HS-5 (cell line): ENCODE measurements around the gene GTF3C1.
A peak's percentile ranks its signal among the peaks of the same experiment; 100 is the strongest.

Source experiments
- DNase-seq: peaks from one replicate; pipeline ENCODE4 v3.0.0-alpha.2; 2012; ENCODE audit warnings: low read depth

Gene GTF3C1

GRCh38 chr16:27566417-27566816 lies 16.7 kb upstream of the GTF3C1 start:
- no peak for DNase-seq

GRCh38 chr16:27564224-27564623 lies 14.5 kb upstream of the GTF3C1 start:
- no peak for DNase-seq

DNA sequence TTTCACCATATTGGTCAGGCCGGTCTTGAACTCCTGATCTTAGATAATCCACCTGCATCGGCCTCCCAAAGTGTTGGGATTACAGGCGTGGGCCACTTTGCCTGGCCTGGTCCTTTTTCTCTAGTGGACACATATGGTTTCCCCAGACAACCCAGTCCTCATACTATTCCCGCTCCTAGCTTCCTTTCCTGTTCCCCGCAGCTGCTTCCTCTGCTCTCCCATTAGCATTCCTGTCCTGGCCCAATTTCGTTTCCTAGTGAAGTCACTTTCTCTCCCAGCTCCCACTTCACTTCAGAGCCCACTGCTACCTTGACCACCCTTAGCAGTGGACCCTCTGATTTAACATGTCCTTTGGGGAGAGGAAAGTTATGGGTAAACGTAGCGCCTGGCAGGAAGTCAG lies 11.5 kb upstream of the GTF3C1 start:
- no peak for DNase-seq

GRCh38 chr16:27558932-27559331 lies 9.2 kb upstream of the GTF3C1 start:
- no peak for DNase-seq

DNA sequence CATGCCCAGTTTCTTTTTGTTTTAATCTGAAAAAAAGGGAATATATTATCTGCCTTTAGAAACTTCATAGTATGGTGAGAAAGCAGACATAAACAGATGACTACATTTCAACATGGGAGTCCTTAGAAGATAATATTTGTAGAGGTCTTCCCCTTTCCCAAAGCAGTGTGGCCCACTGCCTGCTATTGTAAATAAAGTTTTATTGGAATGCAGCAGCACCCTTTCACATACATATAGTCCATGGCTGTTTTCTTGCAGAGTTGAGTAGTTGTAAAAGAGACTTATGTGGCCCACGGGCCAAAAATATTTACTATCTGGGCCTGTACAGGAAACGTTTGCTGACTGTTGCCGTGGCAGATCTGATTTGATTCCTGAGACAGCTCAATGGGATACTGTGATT lies 8.7 kb upstream of the GTF3C1 start:
- DNase-seq, result no peak

DNA sequence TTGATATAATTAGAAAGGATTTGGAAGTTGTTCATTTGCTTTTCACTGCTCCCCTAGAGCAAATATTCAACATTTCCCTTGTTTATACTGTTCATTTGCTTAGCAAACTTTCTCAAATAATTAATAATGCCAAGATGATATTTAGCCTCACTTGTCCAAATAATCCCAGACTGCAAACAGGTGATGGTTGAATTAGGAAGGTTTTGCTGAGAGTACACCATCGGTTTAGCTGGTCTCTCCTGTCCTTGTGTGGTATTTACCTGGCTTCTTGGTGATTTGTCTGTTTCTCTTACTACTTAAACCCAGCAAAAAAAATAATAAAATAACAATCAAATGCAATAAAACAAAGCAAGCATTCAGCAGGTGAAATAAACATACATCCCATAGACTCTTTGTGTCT lies 6.8 kb upstream of the GTF3C1 start:
- DNase-seq, result no peak

- no peak for DNase-seq
Observed at GRCh38 chr16:27551036-27551435, 1.3 kb upstream of the GTF3C1 start.

- DNase-seq, result no peak
Observed at GRCh38 chr16:27550582-27550920, 838 bp upstream of the GTF3C1 start.

GRCh38 chr16:27549464-27549745 lies 308 bp downstream of the GTF3C1 start:
- DNase-seq, result no peak

- DNase-seq, result no peak
Observed at GRCh38 chr16:27547851-27548250, 1.9 kb downstream of the GTF3C1 start.

DNA sequence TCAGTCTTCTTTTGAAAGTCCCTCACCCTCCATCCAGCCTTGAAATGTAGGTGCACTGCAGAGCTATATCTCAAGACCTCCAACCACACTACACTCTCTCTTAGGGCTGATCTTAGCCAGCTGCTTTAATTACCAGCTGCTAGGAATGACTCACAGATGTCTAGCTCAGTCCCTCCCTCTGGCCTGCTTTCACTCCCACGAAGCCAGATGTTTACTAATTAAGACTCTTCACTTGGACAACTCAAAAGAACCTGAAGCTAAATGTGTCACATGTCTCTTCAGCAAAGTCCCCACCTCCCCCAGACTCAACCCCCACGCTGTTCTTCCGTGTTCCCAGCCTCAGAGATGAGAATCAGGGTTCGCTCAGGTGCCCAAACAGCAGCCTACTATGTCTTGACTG lies 2.6 kb downstream of the GTF3C1 start:
- peak; percentile 49 for DNase-seq

DNA sequence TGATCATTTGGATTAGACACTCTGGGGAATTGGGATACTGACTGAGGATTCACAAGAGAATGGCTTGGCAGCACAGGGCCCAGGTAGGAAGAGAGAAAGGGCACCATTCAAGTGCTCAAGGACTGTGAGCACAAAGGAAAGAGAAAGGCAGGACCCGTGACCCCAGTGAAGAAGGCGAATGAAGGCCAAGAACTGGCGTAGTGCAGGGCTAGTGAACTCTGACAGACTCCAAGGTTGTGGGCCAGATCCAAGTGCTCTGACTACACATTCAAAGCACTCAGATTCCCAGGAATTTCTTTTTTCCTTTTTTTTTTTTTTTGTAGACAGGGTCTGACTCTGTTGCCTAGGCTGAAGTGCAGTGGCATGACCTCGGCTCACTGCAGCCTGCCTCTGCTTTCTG lies 5.0 kb downstream of the GTF3C1 start:
- DNase-seq, result no peak

- DNase-seq, result no peak
Observed at GRCh38 chr16:27543801-27544200, 5.9 kb downstream of the GTF3C1 start.

DNA sequence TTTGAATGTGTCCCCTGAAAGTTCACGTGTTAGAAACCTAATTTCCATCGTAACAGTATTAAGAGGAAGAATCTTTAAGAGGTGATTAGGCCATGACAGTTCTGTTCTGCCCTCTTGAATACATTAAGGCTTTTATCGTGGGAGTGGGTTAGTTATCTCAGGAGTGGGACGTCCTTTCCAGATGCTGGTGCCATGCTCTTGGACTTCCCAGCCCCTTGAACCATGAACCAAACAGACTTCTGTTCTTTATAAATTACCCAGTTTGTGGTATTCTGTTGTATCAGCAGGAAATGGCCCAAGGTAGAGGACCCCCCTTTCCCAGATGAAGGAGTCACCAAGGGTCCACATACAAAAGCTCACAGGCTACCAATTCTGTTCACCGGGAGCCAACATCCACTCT lies 10.1 kb downstream of the GTF3C1 start:
- DNase-seq, result no peak

DNA sequence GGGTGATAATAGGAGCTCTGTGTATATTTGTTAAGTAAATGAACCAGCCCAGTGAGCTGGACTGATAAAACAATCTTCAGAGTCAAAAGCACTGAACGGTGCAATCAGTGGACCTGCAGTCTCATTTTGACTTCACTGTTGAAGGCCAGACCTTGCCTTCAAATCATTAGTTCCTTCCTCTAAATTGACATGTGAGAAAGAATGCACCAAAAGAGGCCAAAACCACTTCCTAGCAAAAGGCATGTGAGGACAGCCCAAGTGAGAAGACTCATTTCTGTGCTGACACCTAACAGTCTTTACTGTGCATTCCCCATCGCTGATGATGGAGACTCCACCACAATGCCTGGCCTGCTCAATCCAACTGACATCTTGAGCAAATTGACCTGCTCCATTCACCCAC lies 10.6 kb downstream of the GTF3C1 start:
- DNase-seq, result no peak

DNA sequence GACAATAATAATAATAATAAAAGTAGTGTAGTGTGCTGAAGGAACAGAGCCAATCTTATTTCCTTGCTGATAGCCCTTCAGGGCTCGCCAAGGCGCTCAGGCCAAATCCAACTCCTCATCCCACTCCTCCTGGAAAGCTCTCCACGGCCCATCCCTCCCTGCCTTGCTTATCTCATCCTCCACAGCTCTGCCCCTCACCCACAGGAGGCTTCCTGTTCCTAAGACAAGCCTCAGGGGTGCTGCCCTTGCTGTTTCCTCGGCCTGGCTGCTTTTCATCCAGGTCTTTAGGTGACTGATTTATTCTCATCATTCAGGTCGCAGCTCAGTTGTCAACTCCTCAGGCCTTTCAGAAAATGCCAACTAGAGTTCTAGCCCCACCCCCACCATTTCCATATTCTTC lies 11.2 kb downstream of the GTF3C1 start:
- no peak for DNase-seq

- DNase-seq, result no peak
Observed at GRCh38 chr16:27534256-27534655, 15.5 kb downstream of the GTF3C1 start.

DNA sequence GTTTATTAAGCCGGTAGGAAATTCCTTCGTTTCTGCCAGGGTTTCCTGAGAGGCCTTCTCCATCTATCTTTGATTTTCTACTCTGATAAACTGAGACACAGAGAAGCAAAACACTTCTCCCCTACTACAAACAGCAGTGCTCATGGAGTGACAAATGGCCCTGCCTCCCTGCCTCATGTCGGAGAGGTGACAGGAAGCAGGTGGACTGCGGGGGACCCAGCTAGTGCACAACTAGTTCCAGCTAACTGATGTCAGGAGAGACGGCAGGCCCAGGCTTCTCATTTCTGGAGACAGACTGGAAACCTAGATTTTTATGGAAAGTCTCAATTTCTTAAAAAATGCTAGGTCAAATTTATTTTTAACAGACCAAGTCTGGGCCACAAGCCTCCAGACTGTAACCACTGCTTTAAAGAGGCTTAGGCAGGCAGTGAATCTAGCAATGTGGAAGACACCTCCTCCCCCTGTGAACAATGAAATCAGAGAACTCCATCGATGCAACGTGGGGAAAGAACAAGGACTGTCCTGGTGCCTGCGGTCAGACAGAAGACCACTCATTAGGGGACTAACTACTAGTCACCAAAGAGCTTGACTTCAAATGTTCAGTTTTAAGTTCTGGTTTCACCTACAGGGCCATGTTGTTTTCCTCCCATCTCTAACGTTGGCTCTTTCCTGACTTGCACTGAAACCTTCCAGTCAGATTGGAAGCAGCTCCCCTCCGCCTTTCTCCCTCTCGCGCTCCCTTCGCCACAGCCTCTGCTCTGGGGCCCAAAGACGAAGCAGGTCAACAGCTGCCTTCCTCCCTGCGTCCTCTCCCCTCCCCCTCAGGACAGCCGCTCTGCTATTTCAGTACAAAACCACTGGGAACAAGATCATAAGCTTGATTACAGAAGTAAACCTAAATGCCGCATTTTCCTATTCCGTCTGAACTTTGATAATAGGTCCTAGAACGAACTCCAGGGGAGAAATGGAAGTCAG lies 17.6 kb downstream of the GTF3C1 start:
- DNase-seq, result no peak

DNA sequence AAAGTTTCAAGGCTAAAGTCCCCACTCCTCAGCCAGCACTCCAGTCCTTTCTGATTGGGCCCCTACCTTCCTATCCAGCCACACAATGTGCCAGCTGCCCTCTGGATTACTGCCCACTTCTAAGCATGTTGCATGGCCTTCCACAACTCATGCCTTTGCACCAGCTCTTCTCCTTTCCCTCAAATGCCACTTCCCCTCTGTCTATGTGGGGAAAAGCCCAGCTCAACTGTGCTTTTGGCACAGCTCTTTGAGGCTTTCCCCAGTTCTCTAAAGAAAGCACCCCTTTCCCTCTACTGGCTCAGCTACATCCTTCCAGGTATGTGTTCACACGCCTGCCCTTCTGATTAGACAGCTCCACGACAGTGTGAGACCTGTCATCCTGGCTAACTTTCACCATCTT lies 18.5 kb downstream of the GTF3C1 start:
- no peak for DNase-seq

- DNase-seq, result peak; percentile 29
Observed at GRCh38 chr16:27529962-27530361, 19.8 kb downstream of the GTF3C1 start.

DNA sequence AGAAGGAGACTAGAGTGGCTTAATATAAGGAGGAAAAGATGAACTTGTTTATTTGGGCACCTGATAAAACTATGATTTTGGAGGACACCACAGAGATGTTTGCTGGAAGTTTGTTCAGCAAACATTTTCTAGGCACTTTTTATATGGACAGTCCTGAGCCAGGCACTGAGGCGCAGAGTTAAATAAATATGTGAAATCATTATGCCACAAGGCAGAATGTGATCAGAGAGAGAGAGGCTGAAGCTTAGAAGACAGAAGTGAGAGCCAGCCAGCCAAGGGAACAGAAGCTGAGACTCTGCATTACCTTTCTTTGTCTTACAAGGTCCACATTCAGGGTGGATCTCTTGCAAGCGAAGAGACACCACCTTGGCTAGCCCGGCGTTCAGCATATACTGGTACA lies 21.4 kb downstream of the GTF3C1 start:
- no peak for DNase-seq

- no peak for DNase-seq
Observed at GRCh38 chr16:27526180-27526579, 23.5 kb downstream of the GTF3C1 start.

DNA sequence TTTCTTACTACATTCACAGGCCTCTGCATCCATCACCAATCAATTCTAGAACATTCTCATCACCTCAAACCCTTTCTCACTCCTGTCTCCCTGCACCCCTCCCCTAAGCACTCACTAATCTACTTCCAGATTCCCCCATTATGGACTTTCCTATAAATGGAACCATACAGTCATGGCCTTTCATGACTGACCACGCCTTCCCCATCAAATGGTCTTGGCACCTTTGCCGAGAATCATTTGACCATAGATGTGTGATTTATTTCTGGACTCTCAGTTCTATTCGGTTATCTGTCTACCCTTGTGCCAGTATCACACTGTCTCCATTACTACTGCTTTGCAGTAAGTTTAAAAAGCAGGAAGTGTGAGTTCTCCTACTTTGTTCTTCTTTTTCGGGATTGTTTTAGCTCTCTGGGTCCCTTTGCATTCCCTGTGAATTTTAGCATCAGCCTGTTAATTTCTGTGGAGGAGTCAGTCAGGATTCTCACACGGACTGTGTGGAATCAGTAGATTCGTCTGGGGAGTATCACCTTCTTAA lies 27.5 kb downstream of the GTF3C1 start:
- DNase-seq, result no peak

- DNase-seq, result no peak
Observed at GRCh38 chr16:27520982-27521673, 28.6 kb downstream of the GTF3C1 start.
